GM12892 (cell line): ENCODE measurements around the gene PET117.
"Not testable (repeated sequence)": the region's sequence is repeated elsewhere in the genome, so short reads cannot be mapped to it uniquely, and the experiment has no call there.

ENCODE experiments used
- DNase-seq: peaks from one replicate; pipeline ENCODE4 v3.0.0; 2011; ENCODE audit not compliant: insufficient read length
- FAIRE-seq: peaks from 2 replicates; lab custom pipeline; 2011; peaks lifted over from hg19 to GRCh38; lab: Jason Lieb, UNC
- POLR2A ChIP-seq: IDR thresholded peaks from 2 replicates; pipeline ENCODE4 v1.6.1; 2011; ENCODE audit warnings: low read depth, low read length, control low read depth
- POLR2AphosphoS5 ChIP-seq: IDR thresholded peaks from 2 replicates; pipeline ENCODE4 v1.6.1; 2011; ENCODE audit warnings: low read depth, low read length, control low read depth
- TAF1 ChIP-seq: IDR thresholded peaks from 2 replicates; pipeline ENCODE4 v1.6.1; 2011; ENCODE audit warnings: low read depth, mild to moderate bottlenecking, control low read depth, low read length, borderline replicate concordance

Gene PET117

DNA sequence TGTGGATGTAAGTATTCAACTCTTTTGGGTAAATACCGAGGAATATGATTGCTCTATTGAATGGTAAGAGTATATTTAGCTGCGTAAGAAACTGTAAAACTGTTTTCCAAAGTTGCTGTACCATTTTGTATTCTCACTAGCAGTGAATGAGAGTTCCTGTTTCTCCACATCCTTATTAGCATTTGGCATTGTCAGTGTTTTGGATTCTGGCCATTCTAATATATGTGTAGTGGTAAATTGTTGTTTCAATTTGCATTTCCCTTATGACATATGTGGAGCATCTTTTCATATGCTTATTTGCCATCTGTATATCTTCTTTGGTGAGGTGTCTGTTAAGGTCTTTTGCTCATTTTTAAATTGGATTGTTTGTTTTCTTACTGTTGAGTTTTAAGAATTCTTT lies 29.3 kb upstream of the PET117 start:
- FAIRE-seq = no peak
- no peak for DNase-seq
- TF ChIP-seq TAF1 (no peak), POLR2A (no peak), POLR2AphosphoS5 (no peak)

DNA sequence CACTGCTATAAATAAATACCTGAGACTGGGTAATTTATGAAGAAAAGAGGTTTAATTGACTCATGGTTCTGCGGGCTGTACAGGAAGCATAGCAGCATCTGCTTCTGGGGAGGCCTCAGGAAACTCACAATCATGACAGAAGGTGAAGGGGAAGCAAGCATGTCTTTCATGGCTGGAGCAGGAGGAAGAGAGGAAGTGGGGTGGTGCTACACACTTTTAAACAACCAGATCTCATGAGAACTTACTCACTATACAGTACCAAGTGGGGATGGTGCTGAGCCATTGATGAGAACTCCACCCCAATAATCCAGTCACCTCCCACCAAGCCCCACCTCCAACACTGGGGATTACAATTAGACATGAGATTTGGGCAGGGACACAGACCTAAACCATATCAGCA lies 9.1 kb upstream of the PET117 start:
- not testable (repeated sequence) for FAIRE-seq, DNase-seq

DNA sequence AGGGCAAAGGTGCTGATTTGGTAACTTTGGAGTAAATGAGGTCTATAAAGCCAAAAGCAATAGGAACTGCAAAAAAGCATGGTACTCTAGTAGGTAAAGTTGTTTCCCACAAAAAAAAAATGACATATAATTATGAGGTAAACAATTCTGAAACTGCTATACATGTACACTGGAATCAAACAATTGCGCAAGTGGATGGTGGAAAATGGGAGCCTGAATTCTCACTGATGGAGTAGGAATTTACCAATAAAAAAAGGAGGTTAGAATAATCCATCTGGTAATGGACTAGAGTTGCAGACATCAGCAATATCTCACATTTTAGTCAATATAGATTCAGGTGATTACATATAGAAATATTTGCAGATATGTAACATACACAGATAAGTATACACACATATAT lies 5.0 kb upstream of the PET117 start:
- FAIRE-seq = no peak
- DNase-seq = no peak
- no peak for TF ChIP-seq TAF1
- TF ChIP-seq POLR2A = no peak
- TF ChIP-seq POLR2AphosphoS5 = no peak

DNA sequence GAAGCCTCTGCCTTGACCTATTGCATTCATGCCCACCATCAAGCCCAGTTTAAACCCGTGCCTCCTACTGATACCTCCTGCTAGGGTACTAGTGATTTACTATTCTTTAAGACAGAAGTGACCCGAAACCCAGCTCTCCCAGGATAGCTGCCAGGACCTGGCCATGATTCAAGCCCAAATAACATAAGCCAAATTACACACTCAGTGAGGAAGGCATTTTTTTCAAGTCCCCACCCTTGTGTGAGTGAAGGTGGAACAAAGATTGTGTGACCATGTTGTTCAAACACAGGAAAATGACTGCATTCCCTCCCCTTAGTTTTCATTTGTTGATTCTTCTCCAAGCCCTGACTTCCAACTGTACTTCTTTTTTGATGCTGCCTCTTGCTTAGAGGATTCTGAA lies 3.7 kb upstream of the PET117 start:
- TF ChIP-seq POLR2AphosphoS5 (no peak), TAF1 (no peak), POLR2A (no peak)

DNA sequence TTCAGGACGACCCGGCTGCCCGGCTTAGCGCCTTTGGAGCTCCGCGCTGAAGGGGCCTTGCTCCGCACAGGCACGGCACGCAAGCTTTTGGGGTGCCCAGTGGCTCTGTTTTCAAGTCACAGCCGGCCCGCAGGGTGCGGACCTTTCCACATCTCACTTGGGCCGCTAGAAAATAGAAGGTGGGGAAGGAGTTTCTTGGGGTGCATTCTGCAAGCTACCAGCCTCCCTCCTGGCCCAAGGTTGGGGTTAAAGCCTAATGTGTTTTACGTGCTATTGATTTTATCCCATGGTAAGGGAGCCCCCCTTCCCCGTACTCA lies 561 bp downstream of the PET117 start:
- DNase-seq (no peak), FAIRE-seq (no peak)
- TF ChIP-seq TAF1 = no peak
- TF ChIP-seq POLR2A = no peak
- TF ChIP-seq POLR2AphosphoS5 = no peak

More for the DNA sequence above, 3.7 kb upstream of the PET117 start:
- no peak for FAIRE-seq
- no peak for DNase-seq

DNA sequence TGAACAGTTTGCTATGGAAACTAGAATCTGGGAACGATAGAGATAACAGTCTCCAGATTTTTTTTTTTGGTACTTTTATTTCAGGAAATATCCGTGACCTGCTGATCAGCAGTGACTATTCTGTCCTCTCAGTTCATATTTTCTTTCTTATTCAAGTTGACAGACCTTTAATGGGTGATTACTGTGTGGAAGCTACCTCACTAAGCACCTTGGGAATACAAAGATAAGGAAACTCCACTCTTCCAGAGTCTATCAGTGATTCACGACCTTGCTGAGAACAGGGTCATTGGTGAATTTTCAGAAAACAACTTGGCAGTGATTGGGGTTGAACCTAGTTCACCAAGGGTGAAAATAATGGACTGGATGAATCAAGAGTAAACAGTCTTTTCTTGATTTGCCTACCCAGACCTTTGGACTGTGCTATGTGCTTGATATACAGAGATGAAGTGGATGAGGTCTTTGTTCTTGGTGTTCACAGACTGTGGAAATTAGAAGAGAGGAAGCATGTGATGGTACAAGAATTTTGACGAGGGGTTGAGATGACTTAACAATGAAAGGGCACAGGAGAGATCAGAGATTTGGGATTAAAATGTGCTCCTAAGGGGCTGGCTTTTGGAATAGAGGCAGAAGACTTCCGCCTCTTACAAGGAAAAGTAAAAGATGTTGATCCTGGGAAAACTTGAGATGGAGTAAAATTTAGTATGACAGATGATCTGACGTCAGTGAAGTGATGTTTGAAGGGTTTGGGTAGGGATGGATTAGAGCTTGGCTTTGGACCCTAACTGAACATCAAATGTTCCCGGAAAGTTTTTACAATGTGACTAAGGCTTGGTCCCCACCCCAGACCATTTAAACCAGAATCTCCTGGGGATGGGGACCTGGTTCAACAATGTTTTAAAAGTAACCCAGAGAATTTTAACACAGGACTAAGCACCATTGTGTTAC lies 1.2 kb downstream of the PET117 start:
- TF ChIP-seq TAF1 (no peak), POLR2A (no peak), POLR2AphosphoS5 (no peak)
- peak; percentile 53 for FAIRE-seq
- DNase-seq = no peak

DNA sequence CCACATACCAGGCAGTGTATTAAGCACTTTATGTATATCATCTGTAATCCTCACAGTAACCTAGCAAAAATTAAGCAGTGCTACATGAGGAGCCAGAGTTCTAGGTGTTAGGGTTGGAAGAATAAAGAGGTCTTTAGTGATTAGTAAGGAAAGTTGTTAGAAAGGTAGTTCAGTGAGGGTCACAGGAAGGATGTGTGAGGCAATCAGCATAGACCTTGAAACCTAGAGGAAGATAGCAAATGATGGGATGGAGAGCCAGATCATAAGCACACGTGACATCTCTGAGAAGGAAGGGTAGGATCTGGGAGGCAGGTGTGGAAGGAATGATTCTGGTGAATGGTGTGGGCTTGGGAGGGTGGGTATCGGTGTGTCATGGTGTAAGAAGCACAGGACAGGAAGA lies 2.2 kb downstream of the PET117 start:
- no peak for DNase-seq
- no peak for TF ChIP-seq TAF1
- TF ChIP-seq POLR2AphosphoS5 = no peak
- no peak for TF ChIP-seq POLR2A
- no peak for FAIRE-seq

DNA sequence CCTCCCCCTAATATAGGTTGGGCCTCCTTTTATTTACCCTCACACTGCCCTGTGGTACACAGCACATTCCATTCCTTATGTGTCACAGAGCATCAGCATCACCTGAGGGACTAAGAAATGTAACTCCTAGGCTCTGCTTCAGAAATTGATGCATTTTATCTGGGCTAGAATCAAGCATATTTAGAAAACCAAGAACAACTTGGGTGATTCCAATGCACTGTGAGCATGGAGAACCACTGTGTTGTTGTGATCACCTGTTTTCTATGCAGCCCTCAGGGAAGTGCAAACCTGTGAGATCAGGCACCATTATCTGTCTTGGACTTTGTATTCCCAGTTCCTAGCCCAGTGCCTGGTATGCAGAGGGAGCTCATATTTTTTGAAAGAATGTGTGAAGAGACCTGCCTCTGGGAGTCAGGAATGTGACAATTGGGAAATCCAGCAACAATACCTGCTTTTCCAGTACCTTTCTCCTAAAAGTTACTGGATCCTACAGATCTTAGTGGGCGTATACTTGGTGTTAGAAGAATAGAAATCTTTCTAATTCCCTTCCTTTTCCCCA lies 7.0 kb downstream of the PET117 start:
- no peak for TF ChIP-seq POLR2A
- no peak for TF ChIP-seq TAF1
- no peak for TF ChIP-seq POLR2AphosphoS5
- FAIRE-seq (no peak), DNase-seq (no peak)

DNA sequence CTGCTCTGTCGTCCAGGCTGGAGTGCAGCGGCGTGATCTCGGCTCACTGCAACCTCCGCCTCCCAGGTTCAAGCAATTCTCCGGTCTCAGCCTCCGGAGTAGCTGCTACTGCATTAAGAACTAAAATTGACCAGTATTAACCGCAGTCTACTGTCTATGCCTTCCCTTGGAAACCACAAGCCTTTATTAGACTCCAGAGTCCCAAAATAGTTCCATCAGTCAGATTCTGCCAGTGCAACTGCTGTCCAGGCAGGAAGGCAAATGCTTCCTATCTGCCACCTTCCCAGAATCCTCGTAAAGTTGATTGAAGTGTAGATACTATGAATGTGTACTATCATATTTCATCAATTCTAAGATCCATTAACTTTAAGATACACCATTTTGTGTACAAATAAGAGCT lies 16.7 kb downstream of the PET117 start:
- no peak for FAIRE-seq
- TF ChIP-seq POLR2AphosphoS5 (no peak), POLR2A (no peak), TAF1 (no peak)
- no peak for DNase-seq

DNA sequence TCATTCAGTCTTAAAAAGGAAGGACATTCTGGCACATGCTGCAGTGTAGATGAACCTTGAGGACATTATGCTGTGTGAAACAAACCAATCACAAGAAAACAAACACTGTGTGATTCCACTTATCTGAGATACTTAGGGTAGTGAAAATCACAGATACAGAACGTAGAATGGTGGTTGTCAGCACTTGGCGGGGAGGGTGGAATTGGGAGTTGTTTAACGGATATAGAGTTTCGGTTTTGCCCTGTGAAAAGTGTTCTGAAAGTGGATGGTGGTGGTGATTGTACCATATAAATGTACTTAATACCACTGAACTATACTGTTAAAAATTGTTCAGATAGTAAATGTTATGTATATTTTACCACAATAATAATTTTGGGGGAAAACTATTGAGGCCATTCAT lies 18.4 kb downstream of the PET117 start:
- FAIRE-seq = no peak
- no peak for DNase-seq
- no peak for TF ChIP-seq TAF1
- TF ChIP-seq POLR2A = no peak
- no peak for TF ChIP-seq POLR2AphosphoS5

DNA sequence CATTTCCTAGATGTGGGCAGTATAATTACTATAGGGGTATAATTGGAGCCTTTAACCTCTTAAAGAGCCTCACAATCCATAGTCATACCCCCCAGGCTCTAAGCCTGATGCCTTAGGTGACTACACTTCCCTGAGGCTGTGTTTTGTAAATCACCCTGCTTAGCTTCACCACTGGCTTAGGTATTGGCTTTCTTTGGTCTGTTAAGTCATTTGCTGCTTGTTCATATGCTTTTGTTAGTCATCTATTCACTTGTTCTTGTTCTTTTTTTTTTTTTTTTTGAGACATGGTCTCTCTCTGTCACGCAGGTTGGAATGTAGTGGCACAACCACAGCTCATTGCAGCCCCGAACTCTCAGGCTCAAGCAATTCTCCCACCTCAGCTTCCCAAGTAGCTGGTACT lies 26.7 kb downstream of the PET117 start:
- TF ChIP-seq POLR2A (no peak), TAF1 (no peak), POLR2AphosphoS5 (no peak)
- DNase-seq (no peak), FAIRE-seq (no peak)

DNA sequence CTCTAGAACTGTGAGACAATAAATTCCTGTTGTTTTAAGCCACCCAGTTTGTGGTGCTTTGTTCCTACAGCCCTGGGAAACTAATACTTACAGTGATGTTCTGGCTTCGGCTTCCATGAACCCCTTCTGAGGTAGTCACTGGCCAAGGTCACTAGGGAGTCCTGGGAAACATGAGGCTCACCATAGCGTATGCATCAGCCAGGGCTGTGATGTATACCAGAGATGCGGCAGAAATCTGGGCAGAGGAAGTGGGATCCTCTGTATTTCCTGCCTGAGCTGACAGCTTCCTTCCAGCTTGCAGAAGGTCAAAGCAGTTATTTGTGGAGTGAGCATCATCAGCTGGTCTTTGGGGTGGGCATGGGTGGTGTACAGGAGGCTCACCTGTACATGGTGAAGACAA lies 27.9 kb downstream of the PET117 start:
- FAIRE-seq (no peak), DNase-seq (no peak)
- TF ChIP-seq POLR2AphosphoS5 (no peak), TAF1 (no peak), POLR2A (no peak)
